Renal pelvis (tissue), 12 donors: ENCODE data around the gene ACSM6. TPM values are rescaled to one million over a fixed set of nuclear protein-coding genes. Genes with fewer than 3 reads are reported as not detected.
"Not testable (repeated sequence)": the region's sequence is repeated elsewhere in the genome, so short reads cannot be mapped to it uniquely, and the experiment has no call there.

Experiments used
- DNase-seq: peaks from one replicate; pipeline ENCODE4 v3.0.0-alpha.2; 2013
- long read RNA-seq, 16 experiments: transcript quantifications; one replicate each; lab custom pipeline, GENCODE V29; 2026
- polyA plus RNA-seq, 3 donors: library from polyadenylated mRNA; unstranded; fragments of 120-200 nt; gene quantifications; one replicate each; pipeline ENCODE4 v1.2.1, GENCODE V29; 2013; ENCODE audit not compliant: insufficient read length in 3 of 3

Gene ACSM6
- polyA plus RNA-seq, result under 1 TPM; 0.14 to 0.30 (median 0.23) TPM
- long read RNA-seq, donor 1, result 0 reads
- long read RNA-seq, donor 2, result 0 reads
- long read RNA-seq, donor 3, result 0 reads
- long read RNA-seq, donor 4, result 0 reads
- long read RNA-seq, donor 5, result 0 reads
- long read RNA-seq, donor 6, result 0 reads
- long read RNA-seq, donor 7, result 0 reads
- long read RNA-seq, donor 8, result 0 reads
- long read RNA-seq, donor 9, result 0 reads
- long read RNA-seq, donor 10, result 0 reads
- long read RNA-seq, donor 11, result 0 reads
- long read RNA-seq, donor 12, partial matches to known transcripts, result 32 of 136 reads
- long read RNA-seq, donor 12, other reads (novel, unspliced or antisense), result 104 of 136 reads
- long read RNA-seq, donor 13, result 0 reads
- long read RNA-seq, donor 14, result 0 reads
- long read RNA-seq, donor 15, result 0 reads
- long read RNA-seq, donor 16, result 0 reads

GRCh38 chr10:95193944-95194343 lies at the start of gene ACSM6:
TSS of gene ACSM6 (plus strand) at chr10:95194238. CDS start at chr10:95194486, 248 bp downstream.
- no peak for DNase-seq

- no peak for DNase-seq
These were observed 25.3 kb upstream of the ACSM6 start for GRCh38 chr10:95168694-95169093.

- no peak for DNase-seq
These were observed 24.5 kb upstream of the ACSM6 start for GRCh38 chr10:95169522-95169921.

- no peak for DNase-seq
These were observed 23.2 kb upstream of the ACSM6 start for GRCh38 chr10:95170790-95171189.

GRCh38 chr10:95171336-95171735 lies 22.7 kb upstream of the ACSM6 start:
- no peak for DNase-seq

- no peak for DNase-seq
These were observed 21.2 kb upstream of the ACSM6 start for GRCh38 chr10:95172851-95173250.

- DNase-seq, result no peak
These were observed 17.9 kb upstream of the ACSM6 start for GRCh38 chr10:95176101-95176500.

GRCh38 chr10:95177429-95177828 lies 16.6 kb upstream of the ACSM6 start:
- no peak for DNase-seq

GRCh38 chr10:95178266-95178665 lies 15.8 kb upstream of the ACSM6 start:
- no peak for DNase-seq

- DNase-seq, result no peak
These were observed 15.2 kb upstream of the ACSM6 start for GRCh38 chr10:95178797-95179196.

GRCh38 chr10:95181726-95182125 lies 12.3 kb upstream of the ACSM6 start:
- no peak for DNase-seq

- peak; percentile 70 for DNase-seq
These were observed 10.5 kb upstream of the ACSM6 start for GRCh38 chr10:95183271-95184230.

GRCh38 chr10:95187617-95188016 lies 6.4 kb upstream of the ACSM6 start:
- no peak for DNase-seq

GRCh38 chr10:95188593-95188992 lies 5.4 kb upstream of the ACSM6 start:
- DNase-seq, result no peak

GRCh38 chr10:95196046-95196445 lies 2.0 kb downstream of the ACSM6 start:
- DNase-seq, result no peak

- no peak for DNase-seq
These were observed 7.7 kb downstream of the ACSM6 start for GRCh38 chr10:95201736-95202135.

GRCh38 chr10:95202865-95203264 lies 8.8 kb downstream of the ACSM6 start:
- not testable (repeated sequence) for DNase-seq

GRCh38 chr10:95208702-95209391 lies 14.8 kb downstream of the ACSM6 start:
- no peak for DNase-seq

- no peak for DNase-seq
These were observed 15.6 kb downstream of the ACSM6 start for GRCh38 chr10:95209509-95210127.

GRCh38 chr10:95211606-95212279 lies 17.7 kb downstream of the ACSM6 start:
- DNase-seq, result no peak

GRCh38 chr10:95214369-95214768 lies 20.3 kb downstream of the ACSM6 start:
- no peak for DNase-seq
